MCF 10A (cell line): Measurements from ENCODE around the gene STMN3. TPM values are rescaled to one million over a fixed set of nuclear protein-coding genes. Genes with fewer than 3 reads are reported as not detected.

Source experiments
- BruUV-seq: library from RNA; stranded (reverse); fragments of 400-500 nt; replicated peaks from 2 replicates; lab custom pipeline; 2021; lab: Mats Ljungman, UMichigan
- CTCF ChIA-PET: fragments of 300-600 bp; sonication (Branson Sonifier 250); formaldehyde crosslinking; extraction: SDS; loops from one replicate; lab custom pipeline; 2021; ENCODE audit warnings: antibody characterized with exemption, inconsistent platforms; lab: Yijun Ruan, JAX
- POLR2A ChIA-PET: fragments of 300-600, 350-650 bp; sonication (Branson Sonifier 250); formaldehyde crosslinking; extraction: SDS; loops from one replicate; lab custom pipeline; 2020; ENCODE audit warnings: antibody characterized with exemption, inconsistent platforms; lab: Yijun Ruan, JAX
- DNase-seq: peaks from one replicate; pipeline ENCODE4 v3.0.0-alpha.2; 2018; ENCODE audit not compliant: unreplicated experiment
- H3K27ac Mint-ChIP-seq: one replicate; pipeline ENCODE4 v1.8.0; 2022; ENCODE audit warnings: mild to moderate bottlenecking, low read depth, mixed read lengths; ENCODE audit not compliant: unreplicated experiment
- H3K27me3 Mint-ChIP-seq: one replicate; pipeline ENCODE4 v1.8.0; 2022; ENCODE audit warnings: mixed read lengths; ENCODE audit not compliant: insufficient read depth, unreplicated experiment
- H3K36me3 Mint-ChIP-seq: one replicate; pipeline ENCODE4 v1.8.0; 2022; ENCODE audit warnings: mild to moderate bottlenecking, moderate library complexity, mixed read lengths; ENCODE audit not compliant: insufficient read depth, unreplicated experiment
- H3K4me1 Mint-ChIP-seq: one replicate; pipeline ENCODE4 v1.8.0; 2022; ENCODE audit warnings: mixed read lengths; ENCODE audit not compliant: insufficient read depth, unreplicated experiment
- H3K4me3 Mint-ChIP-seq: one replicate; pipeline ENCODE4 v1.8.0; 2022; ENCODE audit warnings: mild to moderate bottlenecking, moderate library complexity, mixed read lengths; ENCODE audit not compliant: unreplicated experiment
- H3K9me3 Mint-ChIP-seq: one replicate; pipeline ENCODE4 v1.8.0; 2022; ENCODE audit warnings: mixed read lengths; ENCODE audit not compliant: unreplicated experiment
- intact Hi-C: fragments of 100-400 bp; cut with micrococcal nuclease; formaldehyde crosslinking; loops from 2 replicates; pipeline ENCODE4 v1.14.1; 2022
- total RNA-seq: library from RNA; stranded (reverse); gene quantifications from 2 replicates; pipeline ENCODE4 v1.2.3, GENCODE V29; 2022
- TF ChIP-seq, protein P1 (sequence below): fragments of 200-600 bp; IDR thresholded peaks from one replicate; pipeline ENCODE4 v1.8.0; 2022; ENCODE audit warnings: antibody characterized with exemption, mild to moderate bottlenecking; ENCODE audit not compliant: unreplicated experiment

STMN3 gene
- total RNA-seq, 1 experiment from 2014 or later: 5.3 TPM

DNA sequence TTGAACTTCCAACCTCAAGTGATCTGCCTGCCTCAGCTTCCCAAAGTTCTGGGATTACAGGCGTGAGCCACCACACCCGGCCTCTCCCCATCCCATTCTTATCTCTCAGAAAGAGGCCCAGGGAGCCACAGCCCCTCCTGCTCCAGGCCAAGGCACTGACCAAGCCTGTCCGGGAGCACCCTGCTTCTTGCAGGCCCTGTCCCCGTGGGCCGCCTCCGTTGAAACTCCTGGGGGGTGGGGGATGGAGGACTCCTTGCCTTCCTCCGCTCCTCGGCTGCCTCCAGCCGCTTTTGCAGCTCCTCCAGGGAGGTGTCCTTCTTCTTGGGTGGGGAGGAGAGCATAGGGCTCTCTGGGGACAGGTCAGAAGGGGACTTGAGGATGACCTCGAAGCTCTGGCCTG is 9.7 kb downstream of the STMN3 start:
- TF ChIP-seq, protein P1, sequence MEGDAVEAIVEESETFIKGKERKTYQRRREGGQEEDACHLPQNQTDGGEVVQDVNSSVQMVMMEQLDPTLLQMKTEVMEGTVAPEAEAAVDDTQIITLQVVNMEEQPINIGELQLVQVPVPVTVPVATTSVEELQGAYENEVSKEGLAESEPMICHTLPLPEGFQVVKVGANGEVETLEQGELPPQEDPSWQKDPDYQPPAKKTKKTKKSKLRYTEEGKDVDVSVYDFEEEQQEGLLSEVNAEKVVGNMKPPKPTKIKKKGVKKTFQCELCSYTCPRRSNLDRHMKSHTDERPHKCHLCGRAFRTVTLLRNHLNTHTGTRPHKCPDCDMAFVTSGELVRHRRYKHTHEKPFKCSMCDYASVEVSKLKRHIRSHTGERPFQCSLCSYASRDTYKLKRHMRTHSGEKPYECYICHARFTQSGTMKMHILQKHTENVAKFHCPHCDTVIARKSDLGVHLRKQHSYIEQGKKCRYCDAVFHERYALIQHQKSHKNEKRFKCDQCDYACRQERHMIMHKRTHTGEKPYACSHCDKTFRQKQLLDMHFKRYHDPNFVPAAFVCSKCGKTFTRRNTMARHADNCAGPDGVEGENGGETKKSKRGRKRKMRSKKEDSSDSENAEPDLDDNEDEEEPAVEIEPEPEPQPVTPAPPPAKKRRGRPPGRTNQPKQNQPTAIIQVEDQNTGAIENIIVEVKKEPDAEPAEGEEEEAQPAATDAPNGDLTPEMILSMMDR: no peak
- intact Hi-C loops: loop anchor here (10.0 kb wide), 1 partner anchor 109 kb away; the partner anchor contains the start of gene PTK6
- Mint-ChIP-seq H3K27me3 (no peaks in the 10 kb centered on the region), H3K36me3 (peaks cover 10% of the 10 kb centered on the region), H3K27ac (peak overlapping the region; percentile 49), H3K4me3 (peak overlapping the region; percentile 74), H3K4me1 (no peaks in the 10 kb centered on the region), H3K9me3 (no peaks in the 10 kb centered on the region)
- no peak for DNase-seq
- ChIA-PET POLR2A (interaction anchor here (1.9 to 2.7 kb wide), 2 partner anchors 15 to 98 kb away, joined by 3 to 33 read pairs; partner anchors contain the start of gene RTEL1), CTCF (interaction anchor here (0.7 kb wide), 1 partner anchor 37 kb away, joined by 3 read pairs; no protein-coding TSS in a partner anchor)
- no TSS peak for BruUV-seq

GRCh38 chr20:63642527-63643247 is 10.5 kb downstream of the STMN3 start:
- POLR2A ChIA-PET: interaction anchor here (0.7 to 2.7 kb wide), 14 partner anchors 9 to 846 kb away, joined by 3 to 33 read pairs (median 7); partner anchors contain the start of genes ARFRP1, GMEB2, MRGBP and RTEL1
- TF ChIP-seq, protein P1: no peak

GRCh38 chr20:63641792-63642523 is 11.3 kb downstream of the STMN3 start:
- no TSS peak for BruUV-seq
- H3K4me3 Mint-ChIP-seq: peak overlapping the region; percentile 74
- ChIA-PET CTCF (interaction anchor here (0.6 to 1.3 kb wide), 5 partner anchors 10 to 396 kb away, joined by 3 to 9 read pairs (median 3); partner anchors contain the start of gene PRPF6), POLR2A (interaction anchor here (0.6 to 2.7 kb wide), 18 partner anchors 10 to 846 kb away, joined by 3 to 33 read pairs (median 6); partner anchors contain the start of genes ARFRP1, GMEB2, MRGBP and RTEL1)
- TF ChIP-seq, protein P1: peak; percentile 39
- H3K27me3 Mint-ChIP-seq: no peaks in the 10 kb centered on the region
- peak; percentile 82 for DNase-seq
- H3K9me3 Mint-ChIP-seq: no peaks in the 10 kb centered on the region
- no peak overlapping the region for H3K27ac Mint-ChIP-seq
- intact Hi-C loops: loop anchor here (10.0 kb wide), 1 partner anchor 107 kb away; the partner anchor contains the start of gene PTK6
- peaks cover 14% of the 10 kb centered on the region for H3K36me3 Mint-ChIP-seq
- peaks cover 6% of the 10 kb centered on the region for H3K4me1 Mint-ChIP-seq

More at GRCh38 chr20:63642527-63643247, 10.5 kb downstream of the STMN3 start:
- Mint-ChIP-seq H3K9me3 (no peaks in the 10 kb centered on the region), H3K4me1 (peaks cover 6% of the 10 kb centered on the region), H3K27ac (peak overlapping the region; percentile 49), H3K36me3 (peaks cover 14% of the 10 kb centered on the region), H3K27me3 (no peaks in the 10 kb centered on the region), H3K4me3 (peak overlapping the region; percentile 74)
- CTCF ChIA-PET: interaction anchor here (0.6 to 1.2 kb wide), 3 partner anchors 59 to 395 kb away, joined by 3 to 4 read pairs (median 3); no protein-coding TSS in a partner anchor
- no peak for DNase-seq
- BruUV-seq: no TSS peak
- intact Hi-C loops: loop anchor here (10.0 kb wide), 1 partner anchor 108 kb away; the partner anchor contains the start of gene PTK6
